ENCODE results near the gene DNAAF1. TPM values are rescaled to one million over a fixed set of nuclear protein-coding genes. Genes with fewer than 3 reads are reported as not detected.
A peak's percentile ranks its signal among the peaks of the same experiment; 100 is the strongest.

Gene DNAAF1
- total RNA-seq, 1 donor from 2014 or later, result not detected

- Histone ChIP-seq H3K4me3 (ENCODE audit: low read depth, low read length) (no peak overlapping the region), H3K27me3 (ENCODE audit: control insufficient read depth, insufficient read depth, low read length) (no peaks in the 10 kb centered on the region), H3K36me3 (ENCODE audit: control insufficient read depth, insufficient read depth, low read length) (peaks cover 23% of the 10 kb centered on the region)
- FAIRE-seq (no peak), DNase-seq (ENCODE audit: low read depth) (no peak)
- TF ChIP-seq CTCF (IDR thresholded peaks at IDR 0.05; ENCODE audit: insufficient read depth, low read length, severe bottlenecking), result peak; percentile 31
Measured at GRCh38 chr16:84183911-84184591, 38.9 kb downstream of the DNAAF1 start.

GRCh38 chr16:84184775-84185174, 39.7 kb downstream of the DNAAF1 start:
- no peak for TF ChIP-seq CTCF (IDR thresholded peaks at IDR 0.05; ENCODE audit: insufficient read depth, low read length, severe bottlenecking)
- no peaks in the 10 kb centered on the region for H3K27me3 ChIP-seq (ENCODE audit: control insufficient read depth, insufficient read depth, low read length)
- no peak for DNase-seq (ENCODE audit: low read depth)
- H3K36me3 ChIP-seq (ENCODE audit: control insufficient read depth, insufficient read depth, low read length), result peaks cover 17% of the 10 kb centered on the region
- no peak overlapping the region for H3K4me3 ChIP-seq (ENCODE audit: low read depth, low read length)
- FAIRE-seq, result no peak

DNA sequence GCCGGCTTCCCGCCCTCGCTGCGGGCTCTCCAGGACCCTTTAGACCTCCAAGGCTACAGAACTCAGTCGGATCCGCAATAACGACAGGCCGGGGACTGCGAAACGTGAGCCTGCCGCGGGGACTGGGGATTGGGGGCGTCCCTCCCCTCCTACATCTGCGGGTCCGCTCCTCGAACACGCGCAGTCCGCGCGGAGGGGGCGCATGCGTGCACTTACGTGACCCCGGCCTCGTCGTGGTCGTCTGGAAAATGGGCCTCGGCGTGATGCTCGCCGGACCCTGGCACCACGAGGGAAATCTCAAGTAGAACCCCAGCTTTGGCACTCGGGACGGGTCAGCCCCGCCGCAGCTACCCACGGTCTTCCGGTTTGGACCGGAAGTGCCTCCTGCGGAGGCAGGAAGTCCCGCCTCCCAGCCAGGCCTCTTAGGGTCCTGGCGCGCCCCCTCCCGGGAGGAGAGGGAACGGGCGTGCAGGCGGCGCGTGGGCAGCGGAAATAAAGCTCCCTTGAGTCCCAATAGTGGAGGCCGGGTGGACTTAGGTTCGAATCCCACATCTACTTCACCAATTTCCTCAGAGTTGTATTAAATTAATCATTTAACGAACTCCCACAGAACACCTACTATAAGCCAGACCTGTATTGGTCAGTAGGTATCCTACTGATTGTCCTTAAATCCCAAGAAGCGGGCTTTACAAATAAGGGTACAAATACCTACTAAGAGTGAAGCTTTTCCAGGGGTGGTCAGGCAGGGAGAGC, 41.8 kb downstream of the DNAAF1 start, which contains the start of gene TAF1C:
TAF1C (minus strand) TSS at position 373 of the 753 bp plus-strand sequence. CDS start 2,069 bp downstream, outside the sequence.
- DNase-seq (ENCODE audit: low read depth), result peak; percentile 84
- FAIRE-seq, result no peak
- H3K4me3 ChIP-seq (ENCODE audit: low read depth, low read length), result peak within 1 kb of the TSS; percentile 100
- peak; percentile 97 for TF ChIP-seq CTCF (IDR thresholded peaks at IDR 0.05; ENCODE audit: insufficient read depth, low read length, severe bottlenecking)
- H3K36me3 ChIP-seq (ENCODE audit: control insufficient read depth, insufficient read depth, low read length), result peaks cover 11% of the 10 kb centered on the region
- H3K27me3 ChIP-seq (ENCODE audit: control insufficient read depth, insufficient read depth, low read length), result no peaks in the 10 kb centered on the region

DNA sequence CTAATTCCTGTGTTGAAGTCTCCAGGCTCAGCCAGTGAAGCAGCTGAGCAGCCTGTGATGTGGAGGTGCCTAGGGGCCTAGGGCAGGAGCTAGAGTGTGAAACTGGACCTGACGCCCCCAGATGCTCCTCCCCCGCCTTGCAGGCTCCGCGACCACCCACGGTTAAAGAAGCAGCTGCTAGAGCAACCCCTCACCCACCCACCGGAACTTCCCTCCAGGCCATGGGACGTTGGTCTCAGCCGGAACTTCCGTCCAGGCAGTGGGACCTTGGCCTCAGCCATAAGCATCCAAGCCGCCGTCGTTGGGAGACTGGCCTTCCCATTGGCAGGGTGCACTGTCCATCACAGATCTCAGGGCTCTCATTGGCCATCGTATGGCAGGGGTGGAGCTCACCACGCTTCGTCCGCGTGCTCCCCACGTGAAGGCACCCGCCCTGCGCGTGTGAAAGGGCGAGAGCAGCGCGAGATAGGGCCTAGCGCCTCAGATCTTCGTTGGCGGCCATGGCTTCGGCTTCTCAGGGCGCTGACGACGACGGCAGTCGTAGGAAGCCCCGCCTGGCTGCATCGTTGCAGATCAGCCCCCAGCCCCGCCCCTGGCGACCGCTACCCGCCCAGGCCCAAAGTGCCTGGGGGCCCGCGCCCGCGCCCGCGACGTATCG, 45.8 kb downstream of the DNAAF1 start, which contains the start of gene ADAD2:
ADAD2 (plus strand) TSS at position 427 of the 658 bp plus-strand sequence; CDS start at position 501, 74 bp downstream.
- FAIRE-seq, result no peak
- TF ChIP-seq CTCF (IDR thresholded peaks at IDR 0.05; ENCODE audit: insufficient read depth, low read length, severe bottlenecking), result no peak
- no peak within 1 kb of the TSS for H3K4me3 ChIP-seq (ENCODE audit: low read depth, low read length)
- no peak for DNase-seq (ENCODE audit: low read depth)
- H3K36me3 ChIP-seq (ENCODE audit: control insufficient read depth, insufficient read depth, low read length), result no peaks in the 10 kb centered on the region
- no peaks in the 10 kb centered on the region for H3K27me3 ChIP-seq (ENCODE audit: control insufficient read depth, insufficient read depth, low read length)

DNA sequence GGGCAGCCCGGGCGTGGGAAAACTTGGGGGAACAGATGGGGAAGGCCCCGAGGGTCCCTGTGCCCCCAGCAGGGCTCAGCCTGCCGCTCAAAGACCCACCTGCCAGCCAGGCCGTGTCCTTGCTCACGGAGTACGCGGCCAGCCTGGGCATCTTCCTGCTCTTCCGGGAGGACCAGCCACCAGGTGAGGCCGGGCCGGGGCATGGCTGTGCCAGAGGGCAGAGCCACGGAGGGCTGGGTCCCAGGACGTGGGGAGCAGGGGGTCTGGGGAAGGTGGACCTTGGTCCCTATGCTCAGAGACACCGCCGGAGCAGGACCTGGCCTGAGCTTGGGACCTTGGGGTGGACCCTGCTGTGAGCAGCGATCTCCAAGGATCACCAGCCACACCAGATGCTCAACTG, 46.4 kb downstream of the DNAAF1 start:
- FAIRE-seq (no peak), DNase-seq (ENCODE audit: low read depth) (no peak)
- Histone ChIP-seq H3K36me3 (ENCODE audit: control insufficient read depth, insufficient read depth, low read length) (no peaks in the 10 kb centered on the region), H3K4me3 (ENCODE audit: low read depth, low read length) (no peak overlapping the region), H3K27me3 (ENCODE audit: control insufficient read depth, insufficient read depth, low read length) (no peaks in the 10 kb centered on the region)
- no peak for TF ChIP-seq CTCF (IDR thresholded peaks at IDR 0.05; ENCODE audit: insufficient read depth, low read length, severe bottlenecking)

All from bronchial epithelial cell (primary cell).